GM12872 (cell line): ENCODE data around the gene MEX3C.

Experiments
- TF ChIP-seq, protein P1 (sequence below): IDR thresholded peaks from 3 replicates; pipeline ENCODE4 v1.5.1; 2011; ENCODE audit warnings: low read depth, mild to moderate bottlenecking, low read length, moderate library complexity; ENCODE audit not compliant: insufficient read depth

The MEX3C gene

DNA sequence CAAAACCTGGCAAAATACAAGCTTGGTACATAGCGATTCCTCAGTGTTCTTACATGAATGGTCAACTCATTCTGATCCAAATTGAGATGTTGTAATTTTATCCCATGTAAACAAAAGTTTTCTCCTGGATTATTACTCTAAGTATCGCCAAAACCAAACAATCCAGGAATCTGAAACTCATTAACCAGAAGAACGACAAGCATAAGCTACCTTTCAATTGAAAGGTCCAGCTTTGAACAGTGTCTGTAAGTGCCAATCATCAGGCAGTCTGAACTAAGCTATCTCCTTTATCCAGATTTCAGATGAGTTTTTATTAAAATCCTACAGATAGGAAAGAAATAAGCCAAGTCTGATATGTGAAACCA, 2.4 kb downstream of the MEX3C start:
- TF ChIP-seq, protein P1, sequence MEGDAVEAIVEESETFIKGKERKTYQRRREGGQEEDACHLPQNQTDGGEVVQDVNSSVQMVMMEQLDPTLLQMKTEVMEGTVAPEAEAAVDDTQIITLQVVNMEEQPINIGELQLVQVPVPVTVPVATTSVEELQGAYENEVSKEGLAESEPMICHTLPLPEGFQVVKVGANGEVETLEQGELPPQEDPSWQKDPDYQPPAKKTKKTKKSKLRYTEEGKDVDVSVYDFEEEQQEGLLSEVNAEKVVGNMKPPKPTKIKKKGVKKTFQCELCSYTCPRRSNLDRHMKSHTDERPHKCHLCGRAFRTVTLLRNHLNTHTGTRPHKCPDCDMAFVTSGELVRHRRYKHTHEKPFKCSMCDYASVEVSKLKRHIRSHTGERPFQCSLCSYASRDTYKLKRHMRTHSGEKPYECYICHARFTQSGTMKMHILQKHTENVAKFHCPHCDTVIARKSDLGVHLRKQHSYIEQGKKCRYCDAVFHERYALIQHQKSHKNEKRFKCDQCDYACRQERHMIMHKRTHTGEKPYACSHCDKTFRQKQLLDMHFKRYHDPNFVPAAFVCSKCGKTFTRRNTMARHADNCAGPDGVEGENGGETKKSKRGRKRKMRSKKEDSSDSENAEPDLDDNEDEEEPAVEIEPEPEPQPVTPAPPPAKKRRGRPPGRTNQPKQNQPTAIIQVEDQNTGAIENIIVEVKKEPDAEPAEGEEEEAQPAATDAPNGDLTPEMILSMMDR = no peak

DNA sequence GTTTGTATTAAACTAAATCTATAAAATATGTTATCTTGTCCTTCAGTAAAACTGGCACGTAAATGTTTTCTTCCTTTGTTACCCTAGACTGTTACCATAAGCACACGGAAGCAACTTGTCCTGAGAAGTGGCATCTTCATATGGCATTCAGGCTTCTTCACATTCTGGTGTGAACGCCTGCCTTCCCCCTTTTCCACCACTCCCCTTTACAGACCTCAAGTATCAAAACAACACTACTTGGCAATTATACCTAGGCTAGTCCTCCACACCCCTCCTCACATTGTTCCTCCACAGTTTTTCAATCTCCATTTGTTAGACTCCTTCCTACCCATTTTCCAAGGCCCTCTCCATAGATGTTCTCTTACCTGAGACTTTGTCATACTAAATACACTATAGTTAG, 2.9 kb downstream of the MEX3C start:
- TF ChIP-seq, protein P1 = no peak

DNA sequence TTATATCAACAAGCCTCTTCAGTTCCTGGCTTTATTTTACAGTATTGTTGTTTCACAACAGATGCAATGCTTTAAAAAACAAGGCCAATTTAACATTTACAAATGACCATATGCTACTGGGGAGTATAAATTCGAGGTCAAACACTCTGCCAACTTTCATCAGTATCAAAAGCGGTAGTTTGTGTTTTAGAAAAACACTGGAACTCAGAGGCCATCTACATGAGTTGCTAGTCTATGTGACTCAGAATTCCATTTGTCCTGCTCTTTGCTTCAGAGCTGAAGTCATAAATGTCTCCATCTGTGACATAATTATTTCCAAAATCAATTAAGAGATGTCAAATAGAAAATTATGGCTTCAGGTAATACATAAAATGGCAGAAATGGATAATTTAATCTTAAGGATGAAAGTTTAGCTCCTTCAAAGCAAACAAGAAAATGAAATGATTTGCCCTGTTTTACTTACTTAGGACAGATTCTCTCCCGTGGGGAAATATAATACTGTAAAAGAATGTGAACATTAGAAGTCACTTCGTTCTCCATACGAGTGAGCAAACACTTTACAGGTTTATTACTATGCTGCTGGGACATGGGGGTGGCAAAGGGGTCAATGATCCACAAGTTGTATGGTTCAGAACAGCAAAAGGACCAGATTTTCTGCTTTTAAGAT, 3.7 kb downstream of the MEX3C start:
- TF ChIP-seq, protein P1 = no peak

DNA sequence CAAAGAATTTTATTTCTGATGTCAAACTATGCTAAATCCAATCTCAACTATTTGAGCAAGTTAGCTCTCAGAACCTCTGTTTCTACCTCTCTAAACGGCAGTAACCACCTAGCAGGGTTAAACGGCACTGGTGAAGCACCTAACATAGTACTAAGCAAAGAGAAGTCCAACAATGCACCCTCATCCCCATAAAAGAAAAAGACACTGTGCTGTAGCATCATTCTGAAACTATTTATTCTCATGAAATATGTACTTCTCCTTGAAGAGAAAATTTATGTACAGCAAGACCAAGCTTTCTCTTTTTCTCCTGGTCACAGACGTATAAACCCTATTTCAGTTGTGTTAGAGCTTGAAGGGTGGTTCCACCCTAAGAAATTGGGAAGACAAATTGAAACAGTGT, 4.8 kb downstream of the MEX3C start:
- TF ChIP-seq, protein P1 = no peak

DNA sequence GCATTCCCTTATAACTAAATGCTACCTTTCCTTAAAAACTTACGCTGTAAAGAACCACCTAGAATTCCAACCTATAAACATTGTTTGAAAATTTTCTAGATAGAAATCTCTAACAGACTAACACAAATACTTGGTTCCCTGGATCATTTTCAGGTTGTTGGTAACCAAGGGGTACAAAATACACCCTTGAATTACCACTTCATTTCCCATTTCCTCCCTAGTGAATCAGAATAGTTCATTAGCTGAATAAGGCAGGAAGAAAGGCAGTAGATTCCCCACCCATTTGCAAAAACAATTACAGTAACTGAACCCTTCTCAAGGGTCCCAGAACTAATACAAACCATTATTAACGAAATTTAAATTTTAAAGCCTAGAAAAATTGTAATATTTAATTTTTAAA, 5.5 kb downstream of the MEX3C start:
- TF ChIP-seq, protein P1 = no peak

DNA sequence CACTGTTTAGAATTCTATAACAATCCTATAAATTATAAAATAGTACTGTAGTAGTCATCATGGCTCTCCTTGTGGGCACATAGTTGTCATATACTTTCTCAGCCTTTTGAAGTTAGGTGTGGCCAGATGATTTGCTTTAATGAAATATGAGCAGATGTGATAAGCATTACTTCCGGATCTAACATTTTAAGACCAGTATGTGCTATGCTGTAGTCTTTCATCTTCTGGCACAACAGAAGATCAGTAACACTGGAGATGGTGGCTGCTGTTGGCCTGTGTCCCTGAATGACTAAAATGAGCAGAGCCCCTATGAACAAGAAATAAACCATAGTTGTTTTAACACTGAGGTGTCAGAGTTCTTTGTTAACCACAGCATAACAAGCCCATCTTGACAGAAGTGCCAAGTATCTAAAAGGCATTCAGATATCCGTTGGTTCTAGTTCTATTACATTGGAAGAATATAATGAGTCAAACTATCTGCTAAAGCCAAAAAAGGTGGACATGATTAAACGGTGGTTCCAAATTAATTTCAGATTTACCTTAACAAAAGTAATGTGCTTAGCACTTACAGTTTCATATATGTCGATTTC, 6.3 kb downstream of the MEX3C start:
- TF ChIP-seq, protein P1 = no peak

DNA sequence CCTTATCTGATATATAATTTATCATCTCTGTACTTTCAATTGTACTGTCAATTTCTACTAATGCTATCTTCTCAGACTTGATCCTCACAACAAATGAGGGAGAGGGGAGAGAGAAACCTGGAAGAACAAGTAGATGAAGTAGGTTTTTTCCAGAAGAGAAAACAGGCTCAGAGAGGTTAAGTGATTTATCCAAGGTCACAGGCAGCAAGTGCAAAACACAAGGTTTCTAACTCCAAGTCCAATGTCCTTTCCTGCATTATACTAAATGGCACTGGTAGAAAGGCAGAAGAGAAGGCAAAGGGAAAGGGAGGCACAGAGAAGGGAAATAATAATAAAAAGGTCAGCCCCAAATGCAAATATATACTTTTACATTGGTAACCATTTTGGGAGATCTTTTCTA, 7.5 kb downstream of the MEX3C start:
- TF ChIP-seq, protein P1 = no peak
